Immature natural killer cell (primary cell): ENCODE results near the gene ZNF467. TPM values are rescaled to one million over a fixed set of nuclear protein-coding genes. Genes with fewer than 3 reads are reported as not detected.

ENCODE experiments used
- DNase-seq, 3 donors: peaks; one replicate each; pipeline ENCODE4 v3.0.0; 2022; ENCODE audit warnings: mixed read lengths in 1 of 3
- H3K27ac Mint-ChIP-seq, 6 donors: one replicate each; pipeline ENCODE4 v1.8.0; 2020; ENCODE audit warnings: mixed read lengths in 6 of 6, mild to moderate bottlenecking in 5 of 6, inconsistent platforms in 4 of 6, moderate library complexity in 3 of 6
- H3K27me3 Mint-ChIP-seq, 3 donors: one replicate each; pipeline ENCODE4 v1.8.0; 2020 to 2021; ENCODE audit warnings: low read depth in 3 of 3, mild to moderate bottlenecking in 3 of 3, mixed read lengths in 3 of 3, moderate library complexity in 3 of 3, inconsistent platforms in 1 of 3
- H3K36me3 Mint-ChIP-seq, 3 donors: one replicate each; pipeline ENCODE4 v1.8.0; 2020; ENCODE audit warnings: mixed read lengths in 3 of 3, inconsistent platforms in 2 of 3, mild to moderate bottlenecking in 2 of 3
- H3K4me1 Mint-ChIP-seq, 2 donors: one replicate each; pipeline ENCODE4 v1.8.0; 2020; ENCODE audit warnings: inconsistent platforms in 2 of 2, mild to moderate bottlenecking in 2 of 2, mixed read lengths in 2 of 2, moderate library complexity in 1 of 2
- H3K4me3 Mint-ChIP-seq, 5 donors: one replicate each; pipeline ENCODE4 v1.8.0; 2020; ENCODE audit warnings: mild to moderate bottlenecking in 5 of 5, mixed read lengths in 5 of 5, inconsistent platforms in 3 of 5, moderate library complexity in 3 of 5
- H3K9me3 Mint-ChIP-seq, 6 donors: one replicate each; pipeline ENCODE4 v1.8.0; 2020; ENCODE audit warnings: mild to moderate bottlenecking in 6 of 6, mixed read lengths in 6 of 6, inconsistent platforms in 4 of 6, moderate library complexity in 3 of 6
- polyA plus RNA-seq, 3 donors: library from polyadenylated mRNA; unstranded; fragments of 300-500 nt; fragmentation: Illumina TruSeq; gene quantifications; one replicate each; pipeline ENCODE4 v1.2.3, GENCODE V29; 2021

ZNF467 gene
- polyA plus RNA-seq, 3 donors from 2014 or later: 1.5 to 2.3 TPM; not detected in 1

DNA sequence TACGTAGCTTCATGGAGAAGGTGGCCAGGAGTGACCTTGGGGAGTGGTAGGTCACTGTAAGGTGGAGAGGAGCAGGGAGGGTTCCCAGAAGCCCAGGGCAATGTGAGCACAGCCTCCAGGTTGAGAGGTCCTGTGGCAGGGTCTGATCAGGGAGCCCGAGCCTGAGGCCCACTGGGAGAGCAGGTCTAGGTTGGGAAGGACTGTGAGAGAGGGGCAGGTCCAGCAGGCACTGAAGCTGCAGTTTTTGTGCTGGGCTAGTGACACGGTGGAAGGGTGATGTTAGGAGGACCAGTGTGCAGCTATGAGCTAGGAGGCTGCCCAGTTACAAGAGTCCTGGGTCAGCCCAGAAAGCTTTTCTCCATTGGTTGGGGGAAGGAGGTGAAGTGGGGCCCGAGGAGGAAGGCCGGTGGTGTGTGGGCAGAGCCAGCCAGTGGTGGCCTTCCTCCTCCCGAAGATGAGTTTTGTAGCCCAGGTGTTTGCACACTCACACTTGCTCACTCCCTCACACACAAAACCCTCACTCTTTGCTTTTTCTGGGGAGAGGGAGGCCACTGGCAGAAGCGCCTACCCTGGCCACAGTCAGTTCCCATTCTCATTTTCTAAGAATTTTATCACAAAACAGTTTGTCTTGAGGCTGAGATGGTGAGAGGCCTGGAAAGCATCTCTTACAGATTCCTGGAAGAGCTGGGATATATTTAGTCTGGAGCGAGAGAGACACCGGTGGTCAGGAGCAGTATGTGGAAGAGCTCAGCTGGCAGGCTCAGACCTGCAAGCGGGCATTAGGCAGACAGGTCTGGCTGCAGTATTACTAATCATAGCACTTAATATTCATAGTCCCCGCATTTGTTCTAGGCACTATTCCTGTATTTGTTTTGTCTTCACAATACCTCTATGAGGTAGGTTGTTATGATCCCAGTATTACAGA, 57.1 kb downstream of the ZNF467 start:
- Mint-ChIP-seq H3K27ac (peak overlapping the region; percentile 63 to 94 (median 78)), H3K4me3 (peak overlapping the region; percentile 15 to 86 (median 77)), H3K9me3 (peaks cover 0 to 4% (median 2%) of the 10 kb centered on the region in 6 donors), H3K27me3 (peaks cover 3 to 15% (median 8%) of the 10 kb centered on the region in 3 donors), H3K4me1 (peaks cover 34 to 39% of the 10 kb centered on the region in 2 donors), H3K36me3 (peaks cover 4 to 5% (median 5%) of the 10 kb centered on the region in 3 donors)
- no peak for DNase-seq

DNA sequence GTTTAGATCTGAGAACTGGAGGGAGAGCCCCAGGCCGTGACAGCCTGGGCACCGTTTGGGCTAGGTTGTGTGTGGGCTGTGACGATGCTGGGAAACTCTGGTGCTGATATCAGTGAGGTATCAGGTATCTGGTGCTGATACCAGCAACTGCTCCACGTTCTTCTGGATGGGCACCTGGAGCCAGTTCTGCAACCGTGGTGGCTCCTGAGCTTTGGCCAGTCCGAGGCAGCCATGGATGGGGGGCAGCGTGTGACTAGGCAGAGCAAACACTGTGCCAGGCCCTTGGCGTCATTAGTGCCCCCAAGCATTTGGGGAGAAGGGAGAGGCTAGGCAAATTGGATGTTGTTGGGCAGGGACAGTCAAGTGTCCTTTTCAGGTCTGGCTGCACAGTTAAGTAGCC, 57.9 kb downstream of the ZNF467 start:
- Mint-ChIP-seq H3K4me3 (peak overlapping the region; percentile 67 to 86 (median 77)), H3K36me3 (peaks cover 0 to 8% (median 0%) of the 10 kb centered on the region in 3 donors), H3K27ac (peak overlapping the region; percentile 78 to 94 (median 88)), H3K4me1 (peaks cover 26 to 31% of the 10 kb centered on the region in 2 donors), H3K9me3 (peaks cover 6 to 12% (median 10%) of the 10 kb centered on the region in 6 donors), H3K27me3 (peaks cover 3 to 10% (median 8%) of the 10 kb centered on the region in 3 donors)
- no peak for DNase-seq

DNA sequence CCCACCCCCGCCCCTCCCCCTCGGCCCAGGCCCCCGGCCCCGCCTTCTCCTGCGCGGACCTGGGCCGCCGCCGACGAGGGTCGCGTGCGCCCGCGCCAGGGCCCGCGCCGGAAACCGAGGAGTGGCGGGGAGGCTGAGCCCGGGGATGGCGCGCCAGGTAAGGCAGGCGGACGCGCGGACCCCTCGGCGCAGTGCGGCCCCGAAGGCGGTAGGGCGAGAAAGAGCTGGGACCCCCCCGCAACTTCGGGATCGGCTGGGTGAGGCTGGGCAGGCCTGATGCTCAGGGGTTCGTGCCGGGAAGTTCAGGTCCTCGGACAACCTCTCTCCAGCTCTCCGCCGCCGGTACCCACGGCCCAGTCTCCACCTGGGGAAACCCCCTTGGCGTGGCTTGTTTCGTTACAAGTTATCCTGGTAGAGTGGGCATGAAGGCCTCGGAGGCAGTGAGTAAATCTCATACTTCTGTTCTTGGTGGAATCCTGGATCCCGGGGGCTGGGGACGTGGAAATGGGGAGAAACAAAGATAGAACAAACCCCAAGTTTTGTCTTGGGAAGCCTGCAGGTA, 58.4 kb downstream of the ZNF467 start:
- Mint-ChIP-seq H3K36me3 (peaks cover 0 to 8% (median 0%) of the 10 kb centered on the region in 3 donors), H3K4me1 (peaks cover 21 to 27% of the 10 kb centered on the region in 2 donors), H3K4me3 (peak overlapping the region; percentile 67 to 86 (median 77)), H3K9me3 (peaks cover 6 to 17% (median 12%) of the 10 kb centered on the region in 6 donors), H3K27ac (peak overlapping the region; percentile 78 to 94 (median 88)), H3K27me3 (peaks cover 3 to 10% (median 8%) of the 10 kb centered on the region in 3 donors)
- no peak for DNase-seq

Other genes starting within 250 kb of the ZNF467 start
- gene ZNF862, start 64.8 kb upstream of the ZNF467 start, polyA plus RNA-seq: 1 to 10 TPM; 1.9 to 5.5 (median 2.5) TPM
- 10 to 100 TPM; 72.8 to 80.5 (median 73.9) TPM for gene ATP6V0E2, start 100.4 kb upstream of the ZNF467 start, polyA plus RNA-seq